GM18502 (cell line): Measurements from ENCODE around the gene TNFSF13.

Experiments
- ATAC-seq: cut with Tn5 transposase; IDR thresholded peaks from one replicate; pipeline ENCODE4 v1.9.1; 2021; ENCODE audit warnings: mild to moderate bottlenecking; ENCODE audit not compliant: unreplicated experiment, poor library complexity

TNFSF13 gene

DNA sequence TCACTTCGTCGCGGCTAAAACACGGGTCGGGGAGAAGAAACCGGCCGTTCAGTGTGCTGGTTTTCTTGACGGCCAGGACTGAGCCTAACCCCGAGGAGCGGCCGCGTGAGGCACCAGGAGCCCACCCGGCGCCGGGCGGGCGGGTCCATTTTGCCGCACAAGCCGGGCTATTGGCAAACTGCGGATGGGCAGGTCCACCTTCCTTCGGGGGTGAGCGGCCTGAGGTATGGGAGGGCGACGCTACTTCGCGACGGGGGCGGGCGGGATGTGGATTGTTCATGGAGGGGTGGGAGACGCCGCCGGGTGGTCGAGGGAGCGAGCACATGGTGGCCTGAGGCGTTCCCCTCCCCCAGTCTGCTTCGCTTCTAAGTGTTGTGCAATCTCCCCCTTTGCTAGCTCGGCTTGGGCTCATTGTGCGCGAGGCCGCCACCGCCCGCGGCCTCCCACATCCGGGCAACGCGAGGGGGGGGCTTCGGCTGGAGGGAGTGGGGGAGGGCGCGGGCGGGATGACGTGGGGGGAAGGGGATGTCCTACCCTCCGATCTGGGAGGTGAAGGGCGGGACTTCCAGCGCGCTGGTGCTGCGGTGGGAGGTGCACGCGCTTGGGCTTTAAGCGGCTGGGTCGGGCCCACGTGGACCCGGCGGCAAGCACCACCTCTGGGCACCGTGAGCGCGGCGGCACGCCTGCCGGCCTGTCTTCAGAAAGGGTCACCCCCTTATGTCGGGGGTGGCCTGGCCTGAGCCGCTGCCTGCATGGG is 15.0 kb downstream of the TNFSF13 start:
- no peak for ATAC-seq

GRCh38 chr17:7574176-7574953 is 15.8 kb downstream of the TNFSF13 start:
- ATAC-seq: no peak

- ATAC-seq: no peak
These were observed 16.9 kb downstream of the TNFSF13 start for GRCh38 chr17:7575481-7575883.

DNA sequence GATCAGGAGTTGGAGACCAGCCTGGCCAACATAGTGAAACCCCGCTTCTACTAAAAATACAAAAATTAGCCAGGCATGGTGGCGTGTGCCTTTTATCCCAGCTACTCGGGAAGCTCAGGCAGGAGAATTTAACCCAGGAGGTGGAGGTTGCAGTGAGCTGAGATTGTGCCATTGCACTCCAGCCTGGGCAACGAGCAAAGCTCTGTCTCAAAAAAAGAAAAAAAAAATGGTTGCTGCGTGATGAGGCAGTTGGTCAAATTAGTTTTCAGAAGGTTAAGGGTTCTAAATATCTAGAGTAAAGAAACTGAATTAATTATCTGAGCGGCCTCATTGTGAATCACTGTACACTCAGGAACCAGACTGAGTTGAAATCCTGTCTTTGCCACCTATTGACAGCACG is 17.4 kb downstream of the TNFSF13 start:
- ATAC-seq: no peak

- ATAC-seq: no peak
These were observed 17.9 kb downstream of the TNFSF13 start for GRCh38 chr17:7576432-7576937.

GRCh38 chr17:7577327-7578199 is 19.0 kb downstream of the TNFSF13 start:
- no peak for ATAC-seq

DNA sequence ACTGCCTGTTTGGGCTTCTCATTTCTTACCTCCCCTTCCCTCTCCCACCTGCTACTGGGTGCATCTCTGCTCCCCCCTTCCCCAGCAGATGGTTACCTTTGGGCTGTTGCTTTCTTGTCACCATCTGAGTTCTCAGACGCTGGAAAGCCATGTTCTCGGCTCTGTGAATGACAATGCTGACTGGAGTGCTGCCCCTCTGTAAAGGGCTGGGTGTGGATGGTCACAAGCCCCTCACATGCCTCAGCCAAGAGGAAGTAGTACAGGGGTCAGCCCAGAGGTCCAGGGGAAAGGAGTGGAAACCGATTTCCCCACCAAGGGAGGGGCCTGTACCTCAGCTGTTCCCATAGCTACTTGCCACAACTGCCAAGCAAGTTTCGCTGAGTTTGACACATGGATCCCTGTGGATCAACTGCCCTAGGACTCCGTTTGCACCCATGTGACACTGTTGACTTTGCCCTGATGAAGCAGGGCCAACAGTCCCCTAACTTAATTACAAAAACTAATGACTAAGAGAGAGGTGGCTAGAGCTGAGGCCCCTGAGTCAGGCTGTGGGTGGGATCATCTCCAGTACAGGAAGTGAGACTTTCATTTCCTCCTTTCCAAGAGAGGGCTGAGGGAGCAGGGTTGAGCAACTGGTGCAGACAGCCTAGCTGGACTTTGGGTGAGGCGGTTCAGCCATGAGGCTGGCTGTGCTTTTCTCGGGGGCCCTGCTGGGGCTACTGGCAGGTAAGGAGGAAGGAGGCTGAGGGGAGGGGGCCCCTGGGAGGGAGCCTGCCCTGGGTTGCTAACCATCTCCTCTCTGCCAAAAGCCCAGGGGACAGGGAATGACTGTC is 20.7 kb downstream of the TNFSF13 start, which contains the start of gene CD68:
Gene CD68, plus strand, starts transcription at position 638 of the 833 bp plus-strand sequence. Its CDS starts 40 bp downstream, at position 678.
- ATAC-seq: no peak

GRCh38 chr17:7579834-7580603 is 21.5 kb downstream of the TNFSF13 start:
- no peak for ATAC-seq

DNA sequence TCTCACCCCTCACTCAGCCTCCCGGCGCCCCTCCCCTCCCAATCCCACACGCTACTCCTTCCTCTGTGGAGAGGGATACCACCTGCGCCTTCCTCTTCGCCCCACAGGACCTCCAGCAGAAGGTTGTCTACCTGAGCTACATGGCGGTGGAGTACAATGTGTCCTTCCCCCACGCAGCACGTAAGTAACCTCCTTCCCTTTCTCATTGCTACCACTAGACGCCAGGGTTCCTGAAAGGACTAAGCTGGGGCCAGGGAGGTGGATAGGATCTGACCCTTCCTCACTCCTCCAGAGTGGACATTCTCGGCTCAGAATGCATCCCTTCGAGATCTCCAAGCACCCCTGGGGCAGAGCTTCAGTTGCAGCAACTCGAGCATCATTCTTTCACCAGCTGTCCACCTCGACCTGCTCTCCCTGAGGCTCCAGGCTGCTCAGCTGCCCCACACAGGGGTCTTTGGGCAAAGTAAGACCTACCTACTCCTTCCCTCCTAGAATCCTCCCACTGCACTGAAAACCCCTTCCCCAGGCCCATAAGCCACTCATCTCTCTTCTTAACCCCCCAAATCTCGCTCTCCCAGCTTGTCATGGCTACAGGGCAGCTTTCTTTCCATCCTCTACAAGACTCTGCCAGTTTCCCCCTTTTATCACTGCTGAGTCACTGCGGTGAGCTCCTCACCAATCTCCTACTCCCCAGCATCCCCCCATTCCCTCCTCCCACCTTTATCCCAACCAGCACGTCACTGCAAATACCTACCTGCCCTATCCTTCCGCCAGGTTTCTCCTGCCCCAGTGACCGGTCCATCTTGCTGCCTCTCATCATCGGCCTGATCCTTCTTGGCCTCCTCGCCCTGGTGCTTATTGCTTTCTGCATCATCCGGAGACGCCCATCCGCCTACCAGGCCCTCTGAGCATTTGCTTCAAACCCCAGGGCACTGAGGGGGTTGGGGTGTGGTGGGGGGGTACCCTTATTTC is 22.3 kb downstream of the TNFSF13 start:
- no peak for ATAC-seq

- no peak for ATAC-seq
These were observed 24.1 kb downstream of the TNFSF13 start for GRCh38 chr17:7582396-7583252.

GRCh38 chr17:7583253-7584109 is 24.9 kb downstream of the TNFSF13 start, which contains the start of gene MPDU1:
TSS of gene MPDU1 (plus strand) at chr17:7583852. CDS start at chr17:7583863, 11 bp downstream.
- ATAC-seq: peak; percentile 62

GRCh38 chr17:7586673-7587419 is 28.3 kb downstream of the TNFSF13 start:
- ATAC-seq: no peak

- ATAC-seq: no peak
These were observed 29.0 kb downstream of the TNFSF13 start for GRCh38 chr17:7587420-7588151.

GRCh38 chr17:7588553-7589203 is 30.1 kb downstream of the TNFSF13 start:
- no peak for ATAC-seq
